ENCODE results near the gene LRRC4C.

LRRC4C gene

GRCh38 chr11:41498726-41499125 lies 39.3 kb upstream of the LRRC4C start:
- Histone ChIP-seq H3K9me2 (ENCODE audit: low read depth, low read length) (no peaks in the 10 kb centered on the region), H3K27me3 (ENCODE audit: insufficient read depth, low read length) (no peaks in the 10 kb centered on the region), H4K20me1 (ENCODE audit: insufficient read depth, low read length) (no peaks in the 10 kb centered on the region), H3K9me3 (ENCODE audit: low read length) (no peaks in the 10 kb centered on the region), H3K4me3 (ENCODE audit: low read depth, low read length, poor library complexity, severe bottlenecking) (no peak overlapping the region), H3K4me1 (ENCODE audit: insufficient read depth, low read length, severe bottlenecking) (no peaks in the 10 kb centered on the region), H3K4me2 (ENCODE audit: low read length) (no peak overlapping the region), H2AFZ (ENCODE audit: low read length) (no peak overlapping the region), H3K36me3 (ENCODE audit: insufficient read depth, low read length) (no peaks in the 10 kb centered on the region), H3K79me2 (ENCODE audit: insufficient read depth, low read length) (no peaks in the 10 kb centered on the region), H3K27ac (ENCODE audit: low read depth, low read length, poor library complexity, severe bottlenecking) (no peak overlapping the region), H3K9ac (ENCODE audit: low read length) (no peak overlapping the region), H3F3A (ENCODE audit: insufficient read depth, low read length) (no peaks in the 10 kb centered on the region)
- TF ChIP-seq EZH2 (IDR thresholded peaks at IDR 0.05; ENCODE audit: borderline replicate concordance, low read length) (no peak), CTCF (IDR thresholded peaks at IDR 0.05; ENCODE audit: low read length) (peak; percentile 44)

GRCh38 chr11:41497974-41498373 lies 38.5 kb upstream of the LRRC4C start:
- H2AFZ ChIP-seq (ENCODE audit: low read length), result no peak overlapping the region
- no peaks in the 10 kb centered on the region for H3K4me1 ChIP-seq (ENCODE audit: insufficient read depth, low read length, severe bottlenecking)
- H3K9ac ChIP-seq (ENCODE audit: low read length), result no peak overlapping the region
- no peaks in the 10 kb centered on the region for H3F3A ChIP-seq (ENCODE audit: insufficient read depth, low read length)
- no peaks in the 10 kb centered on the region for H3K79me2 ChIP-seq (ENCODE audit: insufficient read depth, low read length)
- no peak overlapping the region for H3K27ac ChIP-seq (ENCODE audit: low read depth, low read length, poor library complexity, severe bottlenecking)
- H3K27me3 ChIP-seq (ENCODE audit: insufficient read depth, low read length), result no peaks in the 10 kb centered on the region
- H3K36me3 ChIP-seq (ENCODE audit: insufficient read depth, low read length), result no peaks in the 10 kb centered on the region
- no peak overlapping the region for H3K4me2 ChIP-seq (ENCODE audit: low read length)
- no peaks in the 10 kb centered on the region for H4K20me1 ChIP-seq (ENCODE audit: insufficient read depth, low read length)
- TF ChIP-seq CTCF (IDR thresholded peaks at IDR 0.05; ENCODE audit: low read length) (no peak), EZH2 (IDR thresholded peaks at IDR 0.05; ENCODE audit: borderline replicate concordance, low read length) (no peak)
- no peak overlapping the region for H3K4me3 ChIP-seq (ENCODE audit: low read depth, low read length, poor library complexity, severe bottlenecking)
- H3K9me2 ChIP-seq (ENCODE audit: low read depth, low read length), result no peaks in the 10 kb centered on the region
- H3K9me3 ChIP-seq (ENCODE audit: low read length), result no peaks in the 10 kb centered on the region

DNA sequence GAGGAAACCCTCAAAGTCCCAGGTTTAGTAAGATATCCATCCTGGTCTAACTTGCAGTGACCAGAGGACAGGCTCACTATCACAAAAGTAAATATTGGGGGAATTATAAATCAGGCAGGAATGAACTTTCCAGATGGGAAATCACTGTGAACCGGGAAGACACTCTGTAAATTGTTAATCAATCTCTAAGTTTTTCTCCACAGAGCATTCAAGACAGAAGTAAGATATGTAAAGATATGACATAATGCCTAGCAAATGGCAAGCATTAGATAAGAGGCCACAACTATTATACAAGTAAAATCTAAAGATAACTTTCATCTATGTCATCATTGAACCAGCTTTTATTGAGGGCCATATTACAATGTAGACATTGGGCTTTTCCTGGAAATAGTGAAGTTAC lies 35.3 kb upstream of the LRRC4C start:
- Histone ChIP-seq H2AFZ (ENCODE audit: low read length) (no peak overlapping the region), H3K36me3 (ENCODE audit: insufficient read depth, low read length) (no peaks in the 10 kb centered on the region), H3K4me3 (ENCODE audit: low read depth, low read length, poor library complexity, severe bottlenecking) (no peak overlapping the region), H3K9me2 (ENCODE audit: low read depth, low read length) (no peaks in the 10 kb centered on the region), H3K9ac (ENCODE audit: low read length) (no peak overlapping the region), H3K27ac (ENCODE audit: low read depth, low read length, poor library complexity, severe bottlenecking) (no peak overlapping the region), H3K27me3 (ENCODE audit: insufficient read depth, low read length) (no peaks in the 10 kb centered on the region), H4K20me1 (ENCODE audit: insufficient read depth, low read length) (no peaks in the 10 kb centered on the region), H3K4me2 (ENCODE audit: low read length) (no peak overlapping the region), H3F3A (ENCODE audit: insufficient read depth, low read length) (no peaks in the 10 kb centered on the region), H3K79me2 (ENCODE audit: insufficient read depth, low read length) (no peaks in the 10 kb centered on the region), H3K9me3 (ENCODE audit: low read length) (no peaks in the 10 kb centered on the region), H3K4me1 (ENCODE audit: insufficient read depth, low read length, severe bottlenecking) (no peaks in the 10 kb centered on the region)
- TF ChIP-seq CTCF (IDR thresholded peaks at IDR 0.05; ENCODE audit: low read length), result no peak
- TF ChIP-seq EZH2 (IDR thresholded peaks at IDR 0.05; ENCODE audit: borderline replicate concordance, low read length), result no peak

Data from OCI-LY1 (cell line).